GM12891 (cell line): Measurements from ENCODE around the gene CHST9.

Experiments
- DNase-seq: peaks from one replicate; pipeline ENCODE4 v3.0.0; 2011; ENCODE audit warnings: low spot score; ENCODE audit not compliant: insufficient read length
- FAIRE-seq: peaks from 2 replicates; lab custom pipeline; 2011; peaks lifted over from hg19 to GRCh38; lab: Jason Lieb, UNC
- PAX5 ChIP-seq: IDR thresholded peaks from 2 replicates; pipeline ENCODE4 v1.6.1; 2011; ENCODE audit warnings: low read length, moderate library complexity, mild to moderate bottlenecking; ENCODE audit not compliant: insufficient read depth, severe bottlenecking
- POLR2A ChIP-seq: IDR thresholded peaks from 2 replicates; pipeline ENCODE4 v1.6.1; 2011; ENCODE audit warnings: low read depth, low read length, control low read depth
- POLR2AphosphoS5 ChIP-seq: IDR thresholded peaks from 2 replicates; pipeline ENCODE4 v1.6.1; 2011; ENCODE audit warnings: low read depth, low read length, control low read depth
- POU2F2 ChIP-seq: IDR thresholded peaks from 2 replicates; pipeline ENCODE4 v1.6.1; 2011; ENCODE audit warnings: low read depth, mild to moderate bottlenecking, control low read depth, low read length, moderate library complexity
- SPI1 ChIP-seq: IDR thresholded peaks from 2 replicates; pipeline ENCODE4 v1.6.1; 2011; ENCODE audit warnings: low read depth, low read length, control low read depth
- TAF1 ChIP-seq: IDR thresholded peaks from 2 replicates; pipeline ENCODE4 v1.6.1; 2011; ENCODE audit warnings: low read depth, low read length, control low read depth

Gene CHST9

GRCh38 chr18:27213123-27213717, 28.1 kb upstream of the CHST9 start:
- TF ChIP-seq SPI1 (no peak), POU2F2 (no peak), POLR2AphosphoS5 (no peak), TAF1 (no peak), PAX5 (no peak), POLR2A (no peak)
- FAIRE-seq (no peak), DNase-seq (no peak)

GRCh38 chr18:27211569-27211968, 26.5 kb upstream of the CHST9 start:
- FAIRE-seq = no peak
- no peak for DNase-seq
- TF ChIP-seq PAX5 = no peak
- TF ChIP-seq POU2F2 = no peak
- no peak for TF ChIP-seq POLR2A
- TF ChIP-seq SPI1 = no peak
- TF ChIP-seq TAF1 = no peak
- no peak for TF ChIP-seq POLR2AphosphoS5

GRCh38 chr18:27206411-27206810, 21.3 kb upstream of the CHST9 start:
- DNase-seq (no peak), FAIRE-seq (no peak)
- TF ChIP-seq POLR2AphosphoS5 (no peak), SPI1 (no peak), PAX5 (no peak), TAF1 (no peak), POU2F2 (no peak), POLR2A (no peak)

- no peak for FAIRE-seq
- TF ChIP-seq POU2F2 (no peak), POLR2A (no peak), POLR2AphosphoS5 (no peak), PAX5 (no peak), TAF1 (no peak), SPI1 (no peak)
- no peak for DNase-seq
These were observed 17.6 kb upstream of the CHST9 start for GRCh38 chr18:27202741-27203140.

DNA sequence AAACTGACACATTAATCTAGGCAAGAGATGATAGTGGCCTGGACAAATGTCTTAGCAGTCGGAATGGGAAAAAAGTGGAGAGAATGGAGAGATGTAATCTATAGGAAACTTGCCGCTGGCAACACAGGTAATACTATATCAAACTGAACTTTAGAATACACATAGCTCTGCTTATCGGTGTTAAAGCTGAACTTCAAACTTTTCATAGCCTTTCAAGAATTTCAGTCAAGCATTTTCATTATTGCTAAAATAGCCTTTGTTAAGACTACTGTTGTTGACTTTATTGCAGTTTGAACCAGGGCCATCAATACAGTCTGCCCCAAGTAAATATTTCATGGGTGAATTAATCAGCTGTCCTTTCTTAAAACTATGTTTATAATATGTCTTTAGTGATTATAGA, 12.9 kb upstream of the CHST9 start:
- FAIRE-seq (no peak), DNase-seq (no peak)
- TF ChIP-seq POLR2A (no peak), POU2F2 (no peak), TAF1 (no peak)

GRCh38 chr18:27188309-27188708, 3.2 kb upstream of the CHST9 start:
- FAIRE-seq (no peak), DNase-seq (no peak)
- TF ChIP-seq POU2F2 (no peak), PAX5 (no peak), POLR2A (no peak), SPI1 (no peak), POLR2AphosphoS5 (no peak), TAF1 (no peak)

- no peak for DNase-seq
- TF ChIP-seq PAX5 (no peak), POLR2A (no peak), SPI1 (no peak), POU2F2 (no peak), POLR2AphosphoS5 (no peak), TAF1 (no peak)
- FAIRE-seq = no peak
These were observed 789 bp upstream of the CHST9 start for GRCh38 chr18:27185897-27186296.

DNA sequence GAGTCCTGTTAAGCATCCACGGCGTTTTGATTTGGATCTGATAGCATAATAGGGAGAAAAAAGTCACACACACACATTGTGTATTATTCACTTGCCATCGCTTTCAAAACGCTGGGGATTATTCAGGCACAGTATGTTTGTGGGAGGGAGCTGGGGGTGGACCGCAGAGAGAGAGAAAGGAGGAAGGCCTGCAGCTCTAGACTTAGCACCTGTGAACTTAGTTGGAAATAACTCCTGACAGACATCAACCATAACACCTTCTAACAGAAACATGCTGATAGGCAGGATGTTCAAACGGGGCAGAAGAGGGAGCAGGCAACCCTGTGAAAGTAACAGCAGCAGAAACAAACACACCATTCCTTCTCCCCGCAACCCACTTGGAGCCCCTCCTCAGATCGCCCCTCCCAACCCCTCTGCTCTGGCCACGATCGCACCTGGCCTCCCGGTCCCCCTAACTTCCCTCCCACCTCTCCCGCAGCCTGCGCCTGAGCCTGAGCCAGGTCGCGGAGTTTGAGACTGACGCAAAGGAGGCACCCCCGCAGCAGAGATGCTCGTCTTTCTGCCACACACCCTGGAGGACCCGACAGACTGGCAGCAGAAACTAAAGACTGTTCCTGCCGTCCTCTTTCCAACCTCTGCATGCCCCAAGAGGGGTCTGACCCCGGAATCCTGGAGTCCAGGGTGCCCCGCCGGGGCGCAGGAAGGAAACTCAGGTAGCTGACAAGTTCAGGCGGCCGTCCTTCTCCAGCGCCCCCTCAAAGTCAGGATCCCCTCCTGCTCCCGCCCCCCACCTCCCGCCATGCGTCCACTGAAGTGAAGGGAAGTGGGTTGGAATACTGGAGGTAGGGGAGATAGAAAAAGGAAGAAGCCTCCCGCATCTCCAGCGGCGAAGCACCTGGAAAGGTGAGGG, 738 bp downstream of the CHST9 start:
- FAIRE-seq (no peak), DNase-seq (no peak)
- TF ChIP-seq TAF1 = no peak
- no peak for TF ChIP-seq POU2F2
- TF ChIP-seq POLR2A = no peak

GRCh38 chr18:27181726-27182125, 3.4 kb downstream of the CHST9 start:
- no peak for TF ChIP-seq POLR2AphosphoS5
- no peak for TF ChIP-seq SPI1
- no peak for TF ChIP-seq POU2F2
- no peak for TF ChIP-seq PAX5
- TF ChIP-seq POLR2A = no peak
- no peak for TF ChIP-seq TAF1
- FAIRE-seq = no peak

GRCh38 chr18:27178424-27178823, 6.7 kb downstream of the CHST9 start:
- TF ChIP-seq SPI1 = no peak
- TF ChIP-seq PAX5 = no peak
- TF ChIP-seq POU2F2 = no peak
- no peak for TF ChIP-seq POLR2A
- TF ChIP-seq POLR2AphosphoS5 = no peak
- TF ChIP-seq TAF1 = no peak
- no peak for FAIRE-seq
- no peak for DNase-seq

More at GRCh38 chr18:27181726-27182125, 3.4 kb downstream of the CHST9 start:
- DNase-seq = no peak
